Endodermal cell (in vitro differentiated cells): Measurements from ENCODE around the gene ASF1A. TPM values are rescaled to one million over a fixed set of nuclear protein-coding genes. Genes with fewer than 3 reads are reported as not detected.

ENCODE experiments used
- DNase-seq: peaks from one replicate; pipeline ENCODE4 v3.0.0-alpha.2; 2017
- H3K27ac ChIP-seq: 2 replicates; pipeline ENCODE4 v1.5.1; 2013; ENCODE audit warnings: mild to moderate bottlenecking, low read depth, low read length, moderate library complexity
- H3K27me3 ChIP-seq: 2 replicates; pipeline ENCODE4 v1.6.1; 2013; ENCODE audit warnings: mild to moderate bottlenecking, low read length, moderate library complexity; ENCODE audit not compliant: insufficient read depth, control insufficient read depth, poor library complexity, severe bottlenecking
- H3K36me3 ChIP-seq: 2 replicates; pipeline ENCODE4 v1.7.0; 2013; ENCODE audit warnings: mild to moderate bottlenecking, low read length, moderate library complexity; ENCODE audit not compliant: control insufficient read depth, insufficient read depth
- H3K4me1 ChIP-seq: one replicate; pipeline ENCODE4 v1.7.0; 2013; ENCODE audit warnings: low read length; ENCODE audit not compliant: control insufficient read depth, insufficient read depth
- H3K4me3 ChIP-seq: 2 replicates; pipeline ENCODE4 v1.5.1; 2013; ENCODE audit warnings: mild to moderate bottlenecking, low read length, moderate library complexity
- H3K9ac ChIP-seq: 2 replicates; pipeline ENCODE4 v1.6.1; 2013; ENCODE audit warnings: mild to moderate bottlenecking, low read length, moderate library complexity; ENCODE audit not compliant: poor library complexity, severe bottlenecking; ENCODE audit errors: extremely low read depth
- H3K9me3 ChIP-seq: 2 replicates; pipeline ENCODE4 v1.6.1; 2013; ENCODE audit warnings: mild to moderate bottlenecking, low read length, moderate library complexity; ENCODE audit not compliant: control insufficient read depth
- H3K27ac Mint-ChIP-seq: 2 replicates; pipeline ENCODE4 v1.8.0; 2020; ENCODE audit warnings: mixed read lengths
- H3K27me3 Mint-ChIP-seq: 2 replicates; pipeline ENCODE4 v1.8.0; 2021; ENCODE audit warnings: mild to moderate bottlenecking, mixed read lengths; ENCODE audit not compliant: insufficient read depth
- H3K36me3 Mint-ChIP-seq: 2 replicates; pipeline ENCODE4 v1.8.0; 2020; ENCODE audit warnings: low read depth, mixed read lengths
- H3K4me1 Mint-ChIP-seq: 2 replicates; pipeline ENCODE4 v1.8.0; 2020; ENCODE audit warnings: mixed read lengths
- H3K4me3 Mint-ChIP-seq: 2 replicates; pipeline ENCODE4 v1.8.0; 2020; ENCODE audit warnings: mild to moderate bottlenecking, moderate library complexity, mixed read lengths
- H3K9me3 Mint-ChIP-seq: 2 replicates; pipeline ENCODE4 v1.8.0; 2020; ENCODE audit warnings: mild to moderate bottlenecking, mixed read lengths
- CTCF ChIP-seq: fragments of 200-600 bp; sonication (generic); conservative IDR thresholded peaks from 2 replicates; pipeline ENCODE4 v1.5.0; 2021; ENCODE audit warnings: antibody characterized with exemption, mild to moderate bottlenecking
- WGBS, 2 experiments: methylation state at CpG; one replicate each; pipeline versions ENCODE4 v1.1.5 to v1.1.7; 2013; ENCODE audit warnings: missing lambda C conversion rate in 2 of 2, mixed read lengths in 1 of 2; ENCODE audit not compliant: insufficient coverage in 1 of 2, insufficient read length in 1 of 2; 5-methylcytosine and 5-hydroxymethylcytosine counted together
- total RNA-seq, 2 donors: library from RNA; stranded (reverse); fragmentation: NEBNext Ultra II Directional in 1 of 2; extraction: Animal tissue kit (Norgen Biotek cat#: 25700) in 1 of 2; gene quantifications; 2 replicates in 1 of 2; 3 replicates in 1 of 2; pipeline ENCODE4 v1.2.1, GENCODE V29; 2021

Gene ASF1A
- total RNA-seq, 2 donors from 2014 or later: 44.5 to 54.9 TPM

- Histone ChIP-seq H3K9ac (no peak overlapping the region), H3K4me1 (no peaks in the 10 kb centered on the region), H3K9me3 (peaks cover 12% of the 10 kb centered on the region), H3K27ac (no peak overlapping the region), H3K27me3 (no peaks in the 10 kb centered on the region), H3K36me3 (no peaks in the 10 kb centered on the region), H3K4me3 (no peak overlapping the region)
- H3K9me3 Mint-ChIP-seq: peaks cover 10% of the 10 kb centered on the region
- H3K27ac Mint-ChIP-seq: no peak overlapping the region
- WGBS, 2 experiments: 93 to 95% methylated on average over 9 to 10 of the region's 10 CpGs
- peaks cover 15% of the 10 kb centered on the region for H3K4me1 Mint-ChIP-seq
- peak; percentile 43 for TF ChIP-seq CTCF
- DNase-seq: peak; percentile 59
- peaks cover 8% of the 10 kb centered on the region for H3K36me3 Mint-ChIP-seq
- no peaks in the 10 kb centered on the region for H3K27me3 Mint-ChIP-seq
- H3K4me3 Mint-ChIP-seq: no peak overlapping the region
These were observed 33.1 kb upstream of the ASF1A start for GRCh38 chr6:118860880-118861279.

DNA sequence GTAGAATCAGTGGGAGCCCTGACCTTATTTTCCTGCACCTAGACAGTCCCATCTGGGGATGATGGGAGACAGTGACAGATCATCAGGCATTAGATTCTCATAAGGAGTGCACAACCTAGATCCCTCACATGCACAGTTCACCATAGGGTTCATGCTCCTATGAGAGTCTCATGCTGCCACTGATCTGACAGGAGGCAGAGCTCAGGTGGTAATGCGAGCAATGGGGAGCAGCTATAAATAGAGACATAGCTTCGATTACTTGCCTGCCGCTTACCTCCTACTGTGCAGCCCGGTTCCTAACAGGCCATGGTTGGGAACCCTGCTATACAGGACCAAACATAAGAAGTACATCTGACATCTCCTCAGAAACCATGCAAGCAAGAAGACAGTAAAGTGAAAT is 31.5 kb upstream of the ASF1A start:
- H3K9ac ChIP-seq: no peak overlapping the region
- 90 to 95% methylated on average over 2 to 4 of the region's 4 CpGs for WGBS, 2 experiments
- H3K9me3 Mint-ChIP-seq: peaks cover 14% of the 10 kb centered on the region

DNA sequence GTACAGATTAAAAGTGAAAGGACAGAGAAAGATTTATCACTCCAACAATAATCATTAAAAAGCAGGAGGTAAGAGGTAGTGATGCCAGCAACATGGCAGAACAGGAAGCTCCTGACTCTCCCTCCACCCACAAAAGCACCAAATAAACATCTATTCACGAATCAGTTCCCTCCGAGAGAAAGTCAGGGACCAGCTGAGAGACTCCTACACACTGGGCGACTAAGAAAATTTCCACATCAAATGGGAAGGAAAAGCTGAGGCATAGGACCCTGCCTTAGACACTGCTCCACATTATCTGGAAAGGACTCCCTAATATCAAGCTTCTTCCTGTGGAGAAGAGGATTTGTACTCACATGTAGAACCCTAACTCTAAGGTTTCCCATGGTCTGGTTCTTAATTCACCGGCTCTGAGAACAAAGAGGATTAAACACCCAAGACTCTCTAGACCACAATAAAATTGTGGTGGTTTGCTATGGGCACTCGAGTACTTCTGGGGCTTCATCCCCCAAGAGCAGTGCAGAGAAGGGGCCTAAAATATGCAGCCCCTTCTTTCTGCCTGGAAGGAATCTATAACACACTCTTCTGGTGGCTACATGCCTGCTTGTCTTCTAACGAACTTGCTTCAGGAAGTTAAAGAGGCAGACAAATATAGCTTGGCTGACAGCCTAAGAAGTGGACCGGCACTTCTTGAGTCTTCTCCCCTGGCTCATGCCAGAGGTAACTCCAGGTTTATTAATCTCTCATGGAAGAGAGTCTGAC is 29.4 kb upstream of the ASF1A start:
- Histone ChIP-seq H3K9ac (no peak overlapping the region), H3K9me3 (peaks cover 26% of the 10 kb centered on the region), H3K27me3 (no peaks in the 10 kb centered on the region), H3K36me3 (no peaks in the 10 kb centered on the region), H3K4me1 (no peaks in the 10 kb centered on the region), H3K27ac (no peak overlapping the region), H3K4me3 (no peak overlapping the region)
- H3K9me3 Mint-ChIP-seq: peaks cover 23% of the 10 kb centered on the region
- no peak for DNase-seq
- H3K36me3 Mint-ChIP-seq: peaks cover 13% of the 10 kb centered on the region
- no peak for TF ChIP-seq CTCF
- peaks cover 13% of the 10 kb centered on the region for H3K4me1 Mint-ChIP-seq
- H3K4me3 Mint-ChIP-seq: no peak overlapping the region
- H3K27me3 Mint-ChIP-seq: no peaks in the 10 kb centered on the region
- peak overlapping the region; percentile 20 for H3K27ac Mint-ChIP-seq
- 94 to 96% methylated on average over 7 of the region's 7 CpGs for WGBS, 2 experiments

More for the DNA sequence above, 31.5 kb upstream of the ASF1A start:
- no peak overlapping the region for H3K4me3 ChIP-seq
- H3K27ac ChIP-seq: no peak overlapping the region
- peaks cover 22% of the 10 kb centered on the region for H3K9me3 ChIP-seq
- no peaks in the 10 kb centered on the region for H3K27me3 Mint-ChIP-seq
- no peak overlapping the region for H3K27ac Mint-ChIP-seq
- H3K4me1 ChIP-seq: no peaks in the 10 kb centered on the region
- peaks cover 15% of the 10 kb centered on the region for H3K4me1 Mint-ChIP-seq
- DNase-seq: no peak
- no peaks in the 10 kb centered on the region for H3K27me3 ChIP-seq
- no peaks in the 10 kb centered on the region for H3K36me3 ChIP-seq
- peaks cover 8% of the 10 kb centered on the region for H3K36me3 Mint-ChIP-seq
- TF ChIP-seq CTCF: no peak
- no peak overlapping the region for H3K4me3 Mint-ChIP-seq
